Stimulated activated CD4-positive, alpha-beta T cell treated with anti-CD3 and anti-CD28 coated beads, Interleukin-2, amount 100 ng/mL, for 48 hours (primary cell): Measurements from ENCODE around the gene EGLN2.
A peak's percentile ranks its signal among the peaks of the same experiment; 100 is the strongest.
"Not testable (repeated sequence)": the region's sequence is repeated elsewhere in the genome, so short reads cannot be mapped to it uniquely, and the experiment has no call there.

ENCODE experiments used
- DNase-seq, 2 donors: peaks; one replicate each; pipeline ENCODE4 v3.0.0-alpha.2; 2020

EGLN2 gene

DNA sequence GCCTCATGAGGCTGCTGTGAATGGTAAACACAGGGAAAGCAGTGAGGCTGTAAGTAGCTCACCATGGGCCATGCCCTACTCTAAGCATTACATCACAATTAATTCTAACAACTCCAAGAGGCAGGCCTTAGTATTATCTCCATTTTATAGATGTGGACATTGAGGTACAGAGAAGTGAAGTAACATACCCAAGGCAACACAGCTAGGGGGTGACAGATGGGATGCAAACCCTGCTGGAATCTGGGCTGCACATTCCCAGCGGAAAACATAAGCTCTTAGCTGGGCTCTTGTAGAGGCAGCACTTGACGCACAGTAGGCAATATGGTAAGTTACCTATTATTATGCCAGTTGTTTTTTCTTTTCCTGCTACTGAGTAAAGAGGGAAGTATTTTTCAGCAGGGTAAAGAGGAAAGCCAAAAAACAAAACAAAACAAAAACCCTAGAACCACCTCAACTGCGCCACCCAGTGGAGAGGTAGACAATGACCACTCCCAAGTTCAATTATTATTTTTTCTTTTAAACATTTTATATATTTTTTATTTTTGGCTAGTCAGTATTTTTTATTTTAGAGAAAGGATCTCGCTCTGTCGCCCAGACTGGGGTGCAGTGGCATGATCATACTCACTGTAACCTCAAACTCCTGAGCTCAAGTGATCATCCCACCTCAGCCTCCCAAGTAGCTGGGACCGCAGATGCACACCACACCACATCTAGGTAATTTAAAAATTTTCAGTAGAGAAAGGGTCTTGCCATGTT is 20.7 kb downstream of the EGLN2 start:
- DNase-seq, result peak; percentile 63 to 64

DNA sequence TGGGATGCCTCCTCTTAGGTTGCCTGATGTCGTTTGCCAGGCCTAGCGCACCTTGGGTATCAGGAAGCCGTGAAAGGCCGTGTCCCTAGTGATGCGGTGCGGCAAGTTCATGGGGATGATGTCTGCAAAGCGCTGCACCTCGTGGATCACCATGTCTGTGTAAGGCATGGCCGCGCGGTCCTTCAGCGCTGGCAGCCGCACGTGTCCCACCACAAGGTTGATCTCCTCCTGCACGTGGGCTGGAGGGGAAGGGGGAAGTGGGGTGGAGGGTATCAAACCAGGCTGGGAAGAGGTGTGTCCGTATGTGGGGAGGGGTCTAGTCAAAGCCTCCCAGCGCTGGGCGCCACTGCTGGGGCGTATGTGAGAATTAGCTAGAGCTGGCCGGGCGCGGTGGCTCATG is 23.2 kb downstream of the EGLN2 start:
- no peak for DNase-seq

DNA sequence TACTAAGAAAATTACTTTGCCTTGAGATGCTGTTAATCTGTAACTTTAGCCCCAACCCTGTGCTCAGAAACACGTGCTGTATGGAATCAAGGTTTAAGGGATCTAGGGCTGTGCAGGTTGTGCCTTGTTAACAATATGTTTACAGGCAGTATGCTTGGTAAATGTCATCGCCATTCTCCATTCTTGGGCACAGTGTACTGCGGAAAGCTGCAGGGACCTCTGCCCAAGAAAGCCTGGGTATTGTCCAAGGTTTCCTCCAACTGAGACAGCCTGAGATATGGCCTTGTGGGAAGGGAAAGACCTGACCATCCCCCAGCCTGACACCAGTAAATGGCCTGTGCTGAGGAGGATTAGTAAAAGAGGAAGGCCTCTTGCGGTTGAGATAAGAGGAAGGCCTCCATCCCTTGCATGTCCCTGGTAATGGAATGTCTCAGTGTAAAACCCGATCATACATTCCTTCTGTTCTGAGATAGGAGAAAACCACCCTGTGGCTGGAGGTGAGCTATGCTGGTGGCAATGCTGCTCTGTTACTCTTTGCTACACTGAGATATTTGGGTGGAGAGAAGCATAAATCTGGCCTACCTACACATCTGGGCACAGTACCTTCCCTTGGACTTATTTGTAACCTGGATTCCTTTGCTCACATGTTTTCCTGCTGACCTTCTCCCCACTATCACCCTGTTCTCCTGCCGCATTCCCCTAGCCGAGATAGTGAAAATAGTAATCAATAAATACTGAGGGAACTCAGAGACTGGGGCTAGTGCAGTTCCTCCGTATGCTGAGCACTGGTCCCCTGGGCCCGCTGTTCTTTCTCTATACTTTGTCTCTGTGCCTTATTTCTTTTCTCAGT is 23.9 kb downstream of the EGLN2 start:
- DNase-seq, result not testable (repeated sequence)

DNA sequence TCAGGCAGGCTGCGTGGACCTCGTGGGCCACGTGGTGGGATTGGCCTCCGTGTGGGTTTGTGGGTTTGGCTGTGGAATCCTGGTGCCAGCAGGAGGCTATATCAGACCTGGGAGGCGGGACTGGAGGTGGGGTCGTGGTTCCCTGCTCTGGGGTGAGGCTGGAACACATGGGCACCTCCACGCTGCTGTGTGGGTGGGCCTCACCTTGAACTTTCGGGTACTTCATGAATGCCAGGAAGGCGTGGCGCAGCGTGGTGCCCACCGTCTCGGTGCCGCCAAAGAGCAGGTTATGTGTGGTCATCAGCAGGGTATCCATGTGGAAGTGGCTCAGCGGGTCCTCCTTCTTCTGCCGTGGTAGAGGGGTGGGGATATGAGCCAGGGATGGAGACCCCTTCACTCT is 25.9 kb downstream of the EGLN2 start:
- DNase-seq, result not testable (repeated sequence)

DNA sequence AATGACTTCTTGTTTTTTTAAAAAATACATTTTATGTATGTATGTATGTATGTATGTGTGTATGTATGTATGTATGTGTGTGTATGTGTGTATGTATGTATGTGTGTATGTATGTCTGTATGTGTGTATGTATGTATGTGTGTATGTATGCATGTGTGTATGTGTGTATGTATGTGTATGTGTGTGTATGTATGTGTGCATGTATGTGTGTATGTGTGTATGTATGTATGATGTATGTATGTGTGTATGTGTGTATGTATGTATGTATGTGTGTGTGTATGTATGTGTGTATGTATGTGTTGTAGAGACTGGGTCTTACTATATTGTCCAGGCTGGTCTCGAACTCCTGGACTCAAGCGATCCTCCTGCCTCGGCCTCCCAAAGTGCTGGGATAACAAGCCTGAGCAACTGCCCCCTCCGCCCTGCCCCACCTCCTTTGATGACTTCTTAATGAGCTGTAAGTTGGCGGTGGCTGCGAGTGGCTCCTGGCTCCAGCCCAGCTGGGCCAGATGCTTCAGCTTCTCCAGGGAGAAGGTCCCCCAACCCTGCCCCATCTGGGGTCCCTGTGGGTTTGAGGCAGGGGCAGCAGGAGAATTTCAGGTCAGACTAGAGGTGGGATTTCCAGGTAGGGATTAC is 26.6 kb downstream of the EGLN2 start:
- DNase-seq, result not testable (repeated sequence)

DNA sequence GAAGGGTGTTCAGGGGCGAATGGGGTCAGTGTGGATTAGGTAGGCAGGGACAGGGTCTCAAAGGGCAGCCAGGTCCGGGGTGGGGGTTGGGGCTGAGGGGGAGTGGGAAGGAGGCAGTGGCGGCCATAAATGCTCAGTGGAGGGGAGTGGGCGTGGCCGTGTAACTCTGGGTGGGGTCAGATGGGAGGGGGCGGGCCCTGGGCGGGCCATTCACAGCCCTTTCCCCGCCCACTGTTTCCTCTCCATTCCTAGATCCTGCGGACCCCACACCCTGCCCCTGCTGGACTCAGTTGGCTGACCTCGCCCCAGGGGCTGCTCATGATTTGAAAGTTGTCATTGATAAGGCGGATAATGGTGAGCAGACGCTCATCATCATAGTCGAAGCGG is 27.3 kb downstream of the EGLN2 start:
- DNase-seq, result not testable (repeated sequence)

DNA sequence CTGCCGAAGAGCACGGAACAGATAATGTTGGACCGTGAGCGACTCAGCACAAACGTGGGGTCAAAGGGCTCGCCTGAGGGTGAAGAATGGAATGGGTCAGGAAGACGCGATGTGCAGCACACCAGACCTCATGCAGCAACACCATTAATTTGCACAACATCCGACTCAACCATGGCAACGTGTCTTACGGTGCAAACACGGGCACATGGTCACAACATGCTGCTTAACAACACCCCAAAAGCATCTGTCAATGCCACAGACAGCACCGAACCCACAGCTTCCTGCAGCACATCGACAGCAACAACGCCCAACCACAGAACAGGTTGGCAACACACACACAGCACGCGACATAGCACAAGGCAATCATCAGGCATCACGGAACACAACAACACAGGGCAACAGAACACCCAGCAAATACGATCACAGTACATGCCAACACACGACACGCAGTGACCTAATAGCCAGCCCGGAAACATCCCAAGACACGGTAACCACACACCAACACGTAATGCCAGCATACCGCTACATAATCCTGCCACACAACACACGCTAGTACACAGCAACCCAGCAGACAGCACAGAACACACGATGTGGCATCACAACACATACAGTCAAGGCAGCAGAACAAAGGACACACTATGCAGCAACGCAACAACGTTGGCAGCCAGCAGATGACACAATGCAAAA is 27.9 kb downstream of the EGLN2 start:
- DNase-seq, result not testable (repeated sequence)

DNA sequence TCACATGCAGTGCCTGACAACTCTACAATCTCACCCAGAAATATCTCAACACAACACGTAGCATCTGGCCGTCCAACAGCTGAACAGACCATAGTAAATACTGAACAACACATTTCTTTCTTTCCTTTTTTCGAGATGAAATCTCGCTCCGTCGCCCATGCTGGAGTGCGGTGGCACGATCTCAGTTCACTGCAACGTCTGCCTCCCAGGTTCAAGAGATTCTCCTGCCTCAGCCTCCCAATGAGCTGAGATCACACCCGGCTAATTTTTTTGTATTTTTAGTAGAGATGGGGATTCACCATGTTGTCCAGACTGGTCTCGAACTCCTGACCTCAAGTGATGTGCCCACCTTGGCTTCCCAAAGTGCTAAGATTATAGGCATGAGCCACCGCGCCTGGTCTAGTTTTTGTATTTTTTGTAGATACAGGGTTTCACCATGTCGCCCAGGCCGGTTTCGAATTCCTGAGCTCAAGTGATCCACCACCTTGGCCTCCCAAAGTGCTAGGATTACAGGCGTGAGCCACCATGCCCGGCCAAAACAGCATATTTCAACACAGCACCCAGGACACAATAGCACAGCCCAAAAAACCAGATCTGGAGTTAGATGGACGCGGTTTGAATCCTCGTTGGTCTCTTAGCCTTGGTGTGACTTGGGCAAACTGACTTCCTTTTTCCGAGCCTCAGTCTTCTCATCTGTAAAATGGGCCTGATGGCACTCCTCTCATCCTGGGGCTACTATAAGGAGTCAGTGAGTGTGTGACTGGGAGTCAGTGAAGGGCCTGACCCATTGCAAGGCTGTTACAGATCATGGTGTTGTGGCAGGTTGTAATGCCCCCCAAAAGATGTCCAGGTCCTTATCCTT is 28.6 kb downstream of the EGLN2 start:
- no peak for DNase-seq

DNA sequence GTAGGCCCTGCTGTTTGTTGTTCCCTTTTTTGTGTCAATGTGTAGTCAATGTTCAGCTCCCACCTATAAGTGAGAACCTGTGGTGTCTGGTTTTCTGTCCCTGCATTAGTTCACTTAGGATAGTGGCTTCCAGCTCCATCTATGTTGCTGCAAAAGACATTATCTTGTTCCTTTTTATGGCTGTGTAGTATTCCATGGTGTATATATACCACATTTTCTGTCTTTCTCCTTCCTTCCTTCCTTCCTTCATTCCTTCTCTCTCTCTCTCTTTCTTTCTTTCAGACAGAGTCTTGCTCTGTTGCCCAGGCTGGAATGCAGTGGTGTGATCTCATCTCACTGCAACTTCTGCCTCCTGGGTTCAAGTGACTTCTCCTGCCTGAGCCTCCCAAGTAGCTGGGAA is 30.2 kb downstream of the EGLN2 start:
- no peak for DNase-seq

DNA sequence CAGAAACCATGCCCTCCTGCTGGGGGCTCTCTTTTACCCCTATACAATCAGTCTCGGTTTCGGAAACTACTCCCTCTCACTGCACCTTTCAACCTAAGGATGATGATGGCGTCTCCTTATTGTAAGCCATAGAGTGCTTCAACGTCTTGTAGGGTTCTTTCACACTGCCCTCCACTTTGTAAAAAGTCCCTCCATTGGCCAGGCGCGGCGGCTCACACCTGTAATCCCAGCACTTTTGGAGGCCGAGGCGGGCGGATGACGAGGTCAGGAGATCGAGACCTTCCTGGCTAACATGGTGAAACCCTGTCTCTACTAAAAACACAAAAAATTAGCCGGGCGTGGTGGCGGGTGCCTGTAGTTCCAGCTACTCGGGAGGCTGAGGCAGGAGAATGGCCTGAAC is 31.8 kb downstream of the EGLN2 start:
- not testable (repeated sequence) for DNase-seq

DNA sequence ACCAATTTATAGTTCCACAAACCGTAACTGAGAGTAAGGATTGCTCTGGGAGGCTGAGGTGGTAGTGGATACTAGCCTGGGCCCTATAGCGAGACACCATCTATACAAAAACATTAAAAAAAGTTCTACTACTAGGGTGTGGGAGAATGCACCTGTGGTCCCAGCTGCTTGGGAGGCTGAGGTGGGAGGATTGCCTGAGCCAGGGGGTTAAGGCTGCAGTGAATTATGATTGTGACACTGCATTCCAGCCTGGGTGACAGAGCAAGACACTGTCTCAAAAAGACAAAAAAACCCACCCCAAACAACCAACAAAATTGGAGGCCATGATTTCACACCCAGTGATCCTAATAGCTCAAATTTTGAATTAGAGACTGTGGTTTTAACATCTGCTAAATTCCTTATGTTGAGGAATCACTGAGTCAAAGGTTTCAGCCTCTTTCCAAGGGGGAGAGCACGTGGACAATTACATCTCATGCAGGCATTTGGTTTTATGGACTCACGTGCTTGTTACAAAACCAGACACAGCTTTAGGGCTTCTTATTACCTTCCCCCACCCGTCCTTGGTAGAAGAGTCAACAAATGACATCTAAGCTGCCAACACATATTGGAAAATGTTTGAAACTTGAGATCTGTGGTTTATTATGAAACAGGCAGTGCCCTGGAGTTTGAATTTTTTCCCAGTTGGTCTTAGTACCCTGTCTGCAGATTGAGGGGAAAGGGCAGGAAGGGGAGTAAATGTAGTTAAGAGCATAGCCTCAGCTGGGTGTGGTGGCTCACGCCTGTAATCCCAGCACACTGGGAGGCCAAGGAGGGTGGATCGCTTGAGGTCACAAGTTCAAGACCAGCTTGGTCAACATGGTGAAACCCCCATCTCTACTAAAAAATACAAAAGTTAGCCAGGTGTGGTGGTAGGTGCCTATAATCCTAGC is 32.8 kb downstream of the EGLN2 start:
- DNase-seq, result no peak

DNA sequence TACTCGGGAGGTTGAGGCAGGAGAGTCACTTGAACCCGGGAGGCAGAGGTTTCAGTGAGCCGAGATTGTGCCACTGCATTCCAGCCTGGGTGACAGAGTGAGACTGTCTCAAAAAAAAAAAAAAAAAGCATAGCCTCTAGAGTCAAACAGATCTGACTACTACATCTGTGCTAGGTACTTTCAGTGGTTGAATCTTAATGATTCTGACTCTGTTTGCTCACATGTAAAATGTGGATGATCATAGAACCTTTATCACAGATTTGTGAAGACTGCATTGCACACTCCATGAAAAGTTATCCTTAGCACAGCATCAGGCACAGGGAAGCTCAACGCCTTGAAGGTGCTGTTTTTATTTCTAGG is 33.4 kb downstream of the EGLN2 start:
- not testable (repeated sequence) for DNase-seq

DNA sequence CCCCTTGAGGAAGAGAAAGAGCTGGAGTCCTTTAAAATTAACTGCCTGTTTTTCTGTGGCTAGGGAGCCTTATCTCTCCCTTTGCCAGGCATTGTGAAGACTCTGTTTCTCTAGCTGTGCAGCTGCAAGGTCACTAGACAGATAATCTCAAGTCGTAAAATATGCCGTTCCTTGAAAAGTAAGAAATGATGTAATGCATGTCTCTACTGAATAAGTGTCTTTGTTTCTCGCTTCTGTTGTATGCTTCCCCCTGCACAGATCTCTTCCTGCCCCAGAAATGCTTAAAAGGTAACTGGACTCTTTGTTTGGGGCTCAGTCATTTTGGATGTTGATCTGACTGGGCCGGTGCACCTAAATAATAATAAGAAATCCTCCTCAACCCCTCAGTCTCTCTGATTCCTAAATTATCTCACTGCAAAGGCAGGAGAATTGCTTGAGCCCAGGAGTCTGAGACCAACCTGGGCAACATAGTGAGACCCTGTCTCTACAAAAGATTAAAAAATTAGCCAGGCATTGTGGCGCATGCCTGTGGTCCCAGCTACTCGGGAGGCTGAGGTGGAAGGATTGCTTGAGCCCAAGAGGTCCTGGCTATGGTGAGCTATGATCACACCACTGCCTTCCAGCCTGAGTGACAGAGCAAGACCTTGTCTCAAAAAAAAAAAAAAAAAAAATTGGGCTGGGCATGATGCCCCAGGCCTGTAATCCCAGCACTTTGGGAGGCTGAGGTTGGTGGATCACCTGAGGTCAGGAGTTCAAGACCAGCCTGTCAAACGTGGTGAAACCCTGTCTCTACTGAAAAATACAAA is 34.9 kb downstream of the EGLN2 start:
- DNase-seq, result not testable (repeated sequence)

DNA sequence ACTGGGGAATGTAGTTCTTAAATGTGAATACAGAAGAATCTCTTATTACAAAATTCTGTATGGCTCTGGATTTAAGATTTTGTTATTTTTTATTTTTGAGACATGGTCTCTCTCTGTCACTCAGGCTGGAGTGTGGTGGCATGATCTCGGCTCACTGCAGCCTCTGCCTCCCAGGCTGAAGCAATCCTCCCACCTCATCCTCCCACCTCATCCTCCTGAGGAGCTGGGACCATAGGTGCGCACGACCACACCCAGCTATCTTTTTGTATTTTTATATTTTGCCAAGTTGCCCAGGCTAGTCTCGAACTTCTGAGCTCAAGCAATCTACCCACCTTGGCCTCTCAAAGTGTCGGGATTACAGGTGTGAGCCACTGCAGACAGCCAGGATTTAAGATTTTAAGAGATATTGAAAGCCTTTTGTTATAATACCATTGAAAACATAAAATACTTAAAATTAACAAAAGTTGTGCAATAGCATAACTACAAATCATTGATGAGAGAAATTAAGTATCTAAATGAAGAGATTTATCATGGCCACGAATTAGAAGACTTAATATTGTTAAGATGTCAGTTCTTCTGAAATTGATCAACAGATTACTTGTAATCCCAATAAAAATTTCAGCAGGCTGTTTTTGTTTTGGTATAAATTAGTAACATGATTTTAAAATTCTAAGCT is 37.9 kb downstream of the EGLN2 start:
- no peak for DNase-seq

DNA sequence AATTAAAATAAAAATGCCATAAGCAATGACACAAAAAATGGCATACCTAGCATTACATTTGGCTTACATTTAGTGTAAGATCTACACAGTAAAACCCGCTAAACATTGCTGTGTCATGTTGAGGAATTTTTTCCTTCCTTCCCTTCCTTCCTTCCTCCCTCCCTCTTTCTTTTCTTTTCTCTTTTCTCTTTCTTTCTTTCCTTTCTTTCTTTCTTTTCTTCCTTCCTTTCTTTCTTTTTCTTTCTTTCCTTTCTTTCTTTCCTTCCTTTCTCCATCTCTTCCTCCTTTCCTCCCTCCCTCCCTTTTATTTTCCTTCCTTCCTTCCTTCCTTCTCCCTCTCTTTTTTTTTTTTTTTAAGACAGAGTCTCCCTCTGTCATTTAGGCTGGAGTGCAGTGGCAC is 39.5 kb downstream of the EGLN2 start:
- not testable (repeated sequence) for DNase-seq

DNA sequence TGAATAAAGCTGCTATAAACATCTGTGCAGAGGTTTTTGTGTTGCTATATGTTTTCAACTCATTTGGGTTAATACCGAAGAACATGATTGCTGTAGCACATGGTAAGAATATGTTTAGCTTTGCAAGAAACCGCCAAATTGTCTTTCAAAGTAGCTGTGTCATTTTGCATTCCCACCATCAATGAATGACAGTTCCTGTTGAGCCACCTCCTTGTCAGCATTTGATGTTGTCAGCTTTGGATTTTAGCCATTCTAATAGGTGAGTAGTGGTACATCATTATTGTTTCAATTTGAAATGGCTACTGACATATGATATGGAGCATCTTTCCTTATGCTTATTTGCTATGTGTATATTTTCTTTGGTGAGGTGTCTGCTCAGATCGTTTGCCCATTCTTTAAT is 43.0 kb downstream of the EGLN2 start:
- not testable (repeated sequence) for DNase-seq

DNA sequence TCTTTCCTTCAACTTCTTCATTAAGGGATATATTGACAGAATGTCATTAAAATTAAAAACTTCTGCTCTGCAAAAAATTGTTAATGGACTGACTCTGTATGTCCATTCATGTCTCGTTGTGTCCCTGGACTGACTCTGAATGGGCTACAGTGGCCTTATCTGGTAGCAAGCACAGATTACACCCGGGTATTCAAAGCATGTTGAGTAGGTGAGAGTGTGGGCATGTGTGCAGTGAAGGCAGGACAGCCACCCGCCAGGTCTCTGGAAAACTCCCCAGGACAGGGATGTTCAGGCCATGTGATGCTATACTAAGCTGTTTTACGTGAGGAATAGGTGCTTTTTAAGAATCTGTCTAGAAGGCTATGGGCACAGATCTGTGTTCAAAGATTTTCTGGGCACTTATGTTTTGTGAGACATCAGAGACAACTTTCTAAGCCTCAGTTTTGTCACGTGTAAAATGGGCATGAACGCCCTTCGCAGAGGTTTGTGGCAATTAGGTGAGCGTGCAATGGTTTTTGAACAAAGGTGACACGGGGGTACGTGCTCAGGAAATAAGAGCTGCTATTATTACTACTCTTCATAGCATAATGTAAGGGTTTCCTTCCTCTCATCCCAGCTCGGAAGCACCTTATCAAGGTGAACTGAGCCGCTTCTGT is 44.1 kb downstream of the EGLN2 start:
- not testable (repeated sequence) for DNase-seq

DNA sequence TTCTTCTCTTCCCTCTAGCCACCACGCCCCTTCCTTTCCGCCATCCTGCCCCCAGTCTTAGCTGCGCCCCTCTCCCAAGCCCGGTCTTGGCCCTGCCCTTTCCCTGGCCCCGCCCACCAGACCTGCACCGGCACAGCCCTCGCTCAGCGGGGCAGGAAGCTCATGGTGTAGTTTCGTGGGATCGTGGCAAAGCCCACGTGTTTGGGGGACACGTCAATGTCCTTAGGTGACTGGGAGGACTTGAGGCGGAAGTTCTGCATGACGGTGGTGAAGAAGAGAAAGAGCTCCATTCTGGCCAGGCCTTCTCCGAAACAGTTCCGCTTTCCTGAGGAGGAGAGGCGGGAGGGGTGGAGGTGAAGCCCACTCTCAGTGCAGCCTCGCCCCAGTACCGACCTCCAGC is 44.7 kb downstream of the EGLN2 start:
- peak; percentile 37 to 65 for DNase-seq

DNA sequence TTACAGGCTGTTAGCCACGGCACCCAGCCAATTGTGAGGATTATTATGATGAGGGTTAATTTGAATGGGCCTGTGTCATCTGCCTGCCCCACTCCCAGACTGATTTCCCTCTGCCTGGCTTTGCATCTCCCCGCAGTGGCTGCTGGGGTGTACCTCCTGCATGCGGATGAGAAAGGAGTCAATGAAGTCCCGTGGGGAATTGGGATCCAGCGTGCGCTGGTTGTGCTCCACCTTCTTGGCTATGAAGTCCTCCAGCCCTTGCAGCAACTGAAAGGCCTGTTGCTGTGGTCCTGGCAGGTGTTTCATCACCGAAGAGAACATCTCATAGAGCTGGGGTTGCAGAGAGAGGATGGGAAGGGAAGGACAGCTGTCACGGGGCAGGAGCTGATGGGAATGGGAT is 47.7 kb downstream of the EGLN2 start:
- DNase-seq, result not testable (repeated sequence)
